ENCODE data around the gene KIRREL3. TPM values are rescaled to one million over a fixed set of nuclear protein-coding genes. Genes with fewer than 3 reads are reported as not detected.

The KIRREL3 gene
- total RNA-seq, 1 donor from 2014 or later: 0.13 TPM

DNA sequence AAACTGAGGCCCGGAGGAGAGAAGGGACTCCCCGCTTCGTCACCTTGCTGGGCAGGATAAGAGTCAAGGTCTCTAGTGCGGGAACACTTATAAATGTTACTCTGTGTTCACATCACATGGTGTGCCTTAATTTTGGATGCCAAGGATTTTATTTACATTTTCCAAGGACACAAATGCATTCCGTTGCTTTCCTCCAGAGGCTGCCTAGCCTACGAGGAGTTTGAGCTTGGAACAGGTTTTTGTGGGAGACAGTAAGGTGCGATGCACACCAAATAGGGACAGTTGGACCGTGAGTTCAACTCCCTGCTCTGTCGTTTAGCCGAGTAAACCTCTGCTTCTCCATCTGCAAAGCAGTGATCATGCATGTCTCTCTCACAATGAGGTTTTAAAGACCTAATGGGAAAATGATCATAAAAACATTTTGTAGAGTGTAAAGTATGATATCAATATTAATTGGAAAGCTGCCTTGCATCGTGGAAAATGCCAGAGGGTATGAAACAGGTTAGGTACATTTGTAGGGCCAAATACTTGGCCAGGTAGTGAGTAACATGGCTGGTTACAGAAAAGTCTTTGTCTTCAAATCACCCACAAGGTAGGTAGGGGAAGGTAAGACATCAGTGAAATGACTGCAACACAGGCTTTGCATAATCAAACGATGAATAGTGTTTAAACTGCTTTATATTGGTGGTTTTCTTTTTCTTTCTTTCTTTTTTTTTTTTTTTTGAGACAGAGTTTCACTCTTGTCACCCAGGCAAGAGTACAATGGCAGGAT lies 583.3 kb downstream of the KIRREL3 start:
- ATAC-seq: no peak
- no peak for DNase-seq (ENCODE audit: low spot score)

- DNase-seq (ENCODE audit: low spot score) (peak; percentile 79), ATAC-seq (peak; percentile 92)
Measured at GRCh38 chr11:126416542-126417090, 584.0 kb downstream of the KIRREL3 start.

- ATAC-seq (peak; percentile 12), DNase-seq (ENCODE audit: low spot score) (no peak)
Measured at GRCh38 chr11:126415669-126416420, 584.7 kb downstream of the KIRREL3 start.

- ATAC-seq (peak; percentile 10), DNase-seq (ENCODE audit: low spot score) (peak; percentile 57)
Measured at GRCh38 chr11:126415128-126415527, 585.4 kb downstream of the KIRREL3 start.

DNA sequence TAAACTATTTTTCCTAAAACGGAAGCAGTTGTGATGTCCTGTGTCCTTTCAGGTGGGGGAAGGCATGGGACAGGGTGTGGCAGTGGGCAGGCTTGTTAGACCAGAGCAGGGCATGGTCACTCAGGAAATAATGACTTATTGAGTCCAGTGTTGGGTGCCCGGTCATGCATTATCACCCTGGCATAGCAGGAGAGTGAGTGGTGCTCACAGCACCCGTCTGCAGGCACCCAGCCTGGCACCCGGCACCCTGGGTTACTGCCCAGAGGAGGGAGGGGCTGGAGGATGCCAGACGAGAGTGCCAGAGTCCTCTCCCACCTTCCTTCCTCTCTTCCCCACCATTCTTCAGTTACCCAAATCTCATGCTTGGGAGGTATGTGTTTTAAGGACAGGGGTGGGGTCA lies 586.0 kb downstream of the KIRREL3 start:
- DNase-seq (ENCODE audit: low spot score): no peak
- ATAC-seq: no peak

DNA sequence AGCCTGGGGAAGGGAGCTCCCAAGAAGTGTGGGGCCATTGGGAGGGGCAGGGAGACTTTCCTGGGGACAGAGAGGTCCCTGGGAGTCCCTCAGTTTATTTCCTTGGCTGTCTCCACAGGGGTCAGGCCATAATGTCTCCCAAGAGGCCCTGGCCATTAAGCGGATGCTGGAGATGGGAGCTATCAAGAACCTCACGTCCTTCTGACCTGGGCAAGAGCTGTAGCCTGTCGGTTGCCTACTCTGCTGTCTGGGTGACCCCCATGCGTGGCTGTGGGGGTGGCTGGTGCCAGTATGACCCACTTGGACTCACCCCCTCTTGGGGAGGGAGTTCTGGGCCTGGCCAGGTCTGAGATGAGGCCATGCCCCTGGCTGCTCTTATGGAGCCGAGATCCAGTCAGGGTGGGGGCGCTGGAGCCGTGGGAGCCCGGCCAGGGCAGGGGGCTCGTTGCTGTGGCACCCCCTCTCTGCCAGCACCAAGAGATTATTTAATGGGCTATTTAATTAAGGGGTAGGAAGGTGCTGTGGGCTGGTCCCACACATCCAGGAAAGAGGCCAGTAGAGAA lies 586.6 kb downstream of the KIRREL3 start:
- DNase-seq (ENCODE audit: low spot score): no peak

DNA sequence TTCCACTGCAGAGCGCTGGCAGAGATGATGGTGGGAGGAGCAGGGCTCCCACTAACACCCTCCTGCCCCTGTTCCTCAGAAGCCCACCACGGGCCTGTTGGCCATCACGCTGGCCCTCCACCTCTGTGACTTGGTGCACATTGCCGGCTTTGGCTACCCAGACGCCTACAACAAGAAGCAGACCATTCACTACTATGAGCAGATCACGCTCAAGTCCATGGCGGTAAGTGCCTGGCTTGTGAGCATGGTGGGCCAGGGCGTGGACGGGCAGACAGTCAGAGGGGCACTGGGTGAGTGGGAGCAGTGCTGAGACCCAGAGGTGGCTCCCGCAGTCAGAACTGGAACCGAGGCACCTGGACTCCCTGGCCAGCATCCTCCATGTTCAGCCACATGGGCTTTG lies 587.1 kb downstream of the KIRREL3 start:
- no peak for DNase-seq (ENCODE audit: low spot score)
- no peak for ATAC-seq

More for the DNA sequence above, 586.6 kb downstream of the KIRREL3 start:
- no peak for ATAC-seq

DNA sequence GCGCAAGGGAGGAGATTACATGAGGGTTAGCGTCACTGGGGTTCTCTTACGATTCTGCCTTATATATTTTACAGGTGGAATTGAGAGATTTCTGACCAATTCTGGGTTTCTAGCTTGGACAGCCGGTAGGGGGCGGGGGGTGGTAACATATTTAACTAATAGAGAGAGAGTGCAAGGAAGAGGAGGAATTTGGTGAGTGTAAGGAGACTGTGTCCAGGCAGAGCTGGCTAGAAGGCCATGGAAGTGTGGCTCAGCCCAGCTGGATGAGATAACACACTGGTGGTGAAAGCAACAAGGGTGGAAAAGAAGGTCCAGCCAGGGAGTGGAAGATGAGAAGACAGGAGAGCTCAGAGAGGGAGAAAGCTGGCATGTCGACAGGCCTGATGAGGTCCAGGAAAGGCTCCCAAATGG lies 588.6 kb downstream of the KIRREL3 start:
- ATAC-seq: no peak
- DNase-seq (ENCODE audit: low spot score): no peak

GRCh38 chr11:126410649-126411048 lies 589.9 kb downstream of the KIRREL3 start:
- DNase-seq (ENCODE audit: low spot score) (no peak), ATAC-seq (no peak)

GRCh38 chr11:126409620-126409985 lies 591.0 kb downstream of the KIRREL3 start:
- ATAC-seq: no peak
- no peak for DNase-seq (ENCODE audit: low spot score)

DNA sequence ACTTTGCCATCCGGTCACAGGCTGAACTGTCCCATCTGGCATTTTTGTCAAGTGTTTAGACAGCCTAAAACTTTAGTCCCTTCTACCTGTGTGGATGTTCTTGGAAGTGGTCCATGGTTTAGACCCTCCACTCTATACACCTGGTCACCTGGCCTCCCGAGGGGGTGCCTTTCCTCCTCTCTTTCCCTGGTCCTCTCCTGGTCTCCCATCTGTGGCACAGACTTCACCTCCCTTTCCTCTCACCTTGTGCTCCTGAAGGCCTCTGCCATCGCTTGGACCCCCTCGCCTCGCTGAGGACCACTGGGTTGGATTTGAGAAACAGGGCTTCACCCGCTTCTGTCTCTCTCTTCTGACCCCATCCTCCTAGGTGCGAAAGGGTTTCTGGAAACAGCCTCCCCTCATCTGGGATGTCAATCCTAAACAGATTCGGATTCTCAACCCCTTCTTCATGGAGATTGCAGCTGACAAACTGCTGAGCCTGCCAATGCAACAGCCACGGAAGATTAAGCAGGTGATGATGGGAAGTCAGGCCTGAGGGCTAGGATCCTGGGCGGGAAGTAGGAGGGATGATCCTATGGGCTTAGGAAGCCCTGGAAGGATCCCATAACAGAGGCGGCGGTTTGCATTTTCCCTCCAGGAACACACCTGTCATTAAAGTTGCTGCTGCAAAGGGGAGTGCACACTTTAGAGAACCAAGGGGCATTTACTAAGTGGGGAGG lies 591.5 kb downstream of the KIRREL3 start:
- no peak for DNase-seq (ENCODE audit: low spot score)

GRCh38 chr11:126408496-126408895 lies 592.1 kb downstream of the KIRREL3 start:
- ATAC-seq: no peak
- no peak for DNase-seq (ENCODE audit: low spot score)

More for the DNA sequence above, 591.5 kb downstream of the KIRREL3 start:
- ATAC-seq: no peak

DNA sequence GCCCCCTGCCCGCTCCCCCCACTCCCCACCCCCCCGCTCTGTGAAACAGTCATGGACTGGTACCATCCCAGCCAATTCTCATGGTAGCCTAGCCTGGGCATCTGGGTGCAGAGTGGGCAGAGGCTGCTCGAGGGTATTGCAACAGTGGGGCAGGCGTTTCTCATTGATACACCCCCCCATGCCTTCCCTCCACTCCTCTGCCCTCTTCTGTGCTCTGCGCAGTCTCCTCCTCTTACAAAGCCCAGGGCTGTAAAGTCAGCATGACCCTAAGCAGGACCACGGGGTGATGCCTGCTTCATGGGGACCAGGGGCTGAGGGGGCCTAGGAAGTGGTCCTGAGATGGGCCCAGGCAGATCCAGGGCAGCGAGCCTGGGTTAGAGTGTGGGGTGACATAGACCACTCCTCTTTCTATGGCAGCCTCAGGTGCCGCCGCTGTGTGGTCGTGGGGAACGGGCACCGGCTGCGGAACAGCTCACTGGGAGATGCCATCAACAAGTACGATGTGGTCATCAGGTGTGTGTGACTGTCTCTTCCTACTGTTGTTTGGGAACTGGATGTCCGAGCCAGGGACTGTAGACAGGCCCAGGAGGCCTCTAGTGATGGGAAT lies 592.8 kb downstream of the KIRREL3 start:
- DNase-seq (ENCODE audit: low spot score): no peak
- ATAC-seq: no peak

GRCh38 chr11:126407101-126407521 lies 593.5 kb downstream of the KIRREL3 start:
- no peak for ATAC-seq
- no peak for DNase-seq (ENCODE audit: low spot score)

GRCh38 chr11:126406368-126406767 lies 594.2 kb downstream of the KIRREL3 start:
- ATAC-seq: no peak

DNA sequence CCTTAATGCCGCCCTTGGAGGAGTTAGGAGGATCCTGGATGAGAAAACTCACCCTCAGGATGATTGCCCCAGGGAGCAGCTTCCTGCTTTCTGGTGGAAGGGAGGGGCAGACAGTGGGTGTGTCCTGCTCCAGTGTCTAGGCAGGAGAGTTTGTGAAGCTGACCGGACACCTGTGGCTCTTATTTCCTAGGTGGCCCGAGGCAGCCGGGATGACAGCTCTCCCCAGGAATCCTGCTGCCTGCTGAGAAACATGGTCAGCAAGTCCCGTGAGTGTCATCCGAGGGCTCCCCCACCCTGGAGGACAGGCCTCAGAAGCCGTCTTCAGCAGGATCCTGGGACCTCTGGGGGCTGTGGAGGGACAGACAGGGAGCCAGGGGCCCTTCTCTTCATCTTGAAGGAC lies 594.7 kb downstream of the KIRREL3 start:
- ATAC-seq (no peak), DNase-seq (ENCODE audit: low spot score) (no peak)

More at GRCh38 chr11:126406368-126406767, 594.2 kb downstream of the KIRREL3 start:
- DNase-seq (ENCODE audit: low spot score): no peak

DNA sequence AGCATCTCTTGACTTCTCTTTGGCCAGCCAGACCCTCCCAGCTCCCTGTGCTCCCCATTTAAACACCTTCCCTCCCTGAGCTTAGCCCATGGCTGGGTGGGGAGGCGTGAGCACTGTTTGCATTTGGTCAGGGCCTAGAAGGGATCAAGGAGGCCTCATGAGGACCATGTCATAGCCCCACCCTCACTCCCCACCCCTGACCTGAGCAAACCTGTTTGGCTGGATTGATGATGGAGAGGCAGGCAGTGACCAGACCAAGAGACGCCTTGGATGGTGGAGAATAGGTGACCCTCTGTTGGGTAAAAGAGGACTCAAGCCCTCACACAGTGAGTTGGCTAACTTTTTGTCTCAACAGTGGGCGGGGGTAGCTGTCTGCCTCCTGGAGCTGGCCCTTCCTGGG lies 595.2 kb downstream of the KIRREL3 start:
- DNase-seq (ENCODE audit: low spot score) (no peak), ATAC-seq (no peak)

- DNase-seq (ENCODE audit: low spot score): no peak
- ATAC-seq: no peak
Measured at GRCh38 chr11:126404367-126404766, 596.2 kb downstream of the KIRREL3 start.

DNA sequence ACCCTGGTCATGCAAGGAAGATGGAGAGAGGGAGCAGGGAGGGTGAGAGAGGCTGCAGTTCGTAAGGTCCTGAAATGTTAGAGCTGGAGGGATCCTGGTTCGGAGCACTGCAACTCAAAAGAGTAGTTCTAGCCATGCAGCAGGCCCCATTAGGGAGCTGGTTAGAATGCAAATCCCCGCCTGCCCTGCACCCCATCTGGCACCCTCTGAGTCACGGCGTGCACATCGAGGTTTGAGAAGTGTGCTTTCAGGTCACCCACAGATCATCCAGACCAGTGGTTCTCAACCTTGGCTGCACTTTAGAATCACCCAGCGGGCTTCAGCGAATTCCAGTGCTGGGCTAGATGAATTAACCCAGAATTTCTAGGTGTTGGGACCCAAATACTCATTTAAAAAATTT lies 596.9 kb downstream of the KIRREL3 start:
- DNase-seq (ENCODE audit: low spot score) (no peak), ATAC-seq (no peak)

GRCh38 chr11:126403022-126403581 lies 597.5 kb downstream of the KIRREL3 start:
- DNase-seq (ENCODE audit: low spot score): no peak
- no peak for ATAC-seq
